ENCODE results near the gene ACTL10.

ACTL10 gene

GRCh38 chr20:33663161-33664084 is 3.3 kb upstream of the ACTL10 start:
- DNase-seq (ENCODE audit: low read depth): no peak
- H3K4me3 ChIP-seq (ENCODE audit: control insufficient read depth, low read depth, low read length): peak overlapping the region; percentile 96
- TF ChIP-seq CTCF (IDR thresholded peaks at IDR 0.05; ENCODE audit: control insufficient read depth, insufficient read depth, low read depth, low read length, missing control alignments): no peak

- DNase-seq (ENCODE audit: low read depth): no peak
- peak overlapping the region; percentile 96 for H3K4me3 ChIP-seq (ENCODE audit: control insufficient read depth, low read depth, low read length)
- TF ChIP-seq CTCF (IDR thresholded peaks at IDR 0.05; ENCODE audit: control insufficient read depth, insufficient read depth, low read depth, low read length, missing control alignments): no peak
Measured at GRCh38 chr20:33664085-33664761, 2.5 kb upstream of the ACTL10 start.

- DNase-seq (ENCODE audit: low read depth): no peak
- H3K4me3 ChIP-seq (ENCODE audit: control insufficient read depth, low read depth, low read length): no peak overlapping the region
- TF ChIP-seq CTCF (IDR thresholded peaks at IDR 0.05; ENCODE audit: control insufficient read depth, insufficient read depth, low read depth, low read length, missing control alignments): no peak
Measured at GRCh38 chr20:33664762-33665144, 2.0 kb upstream of the ACTL10 start.

- no peak for DNase-seq (ENCODE audit: low read depth)
- TF ChIP-seq CTCF (IDR thresholded peaks at IDR 0.05; ENCODE audit: control insufficient read depth, insufficient read depth, low read depth, low read length, missing control alignments): no peak
- peak overlapping the region; percentile 43 for H3K4me3 ChIP-seq (ENCODE audit: control insufficient read depth, low read depth, low read length)
Measured at GRCh38 chr20:33667245-33667675, 517 bp downstream of the ACTL10 start.

GRCh38 chr20:33667676-33668465 is 1.1 kb downstream of the ACTL10 start:
- DNase-seq (ENCODE audit: low read depth): no peak
- peak overlapping the region; percentile 43 for H3K4me3 ChIP-seq (ENCODE audit: control insufficient read depth, low read depth, low read length)
- peak; percentile 87 for TF ChIP-seq CTCF (IDR thresholded peaks at IDR 0.05; ENCODE audit: control insufficient read depth, insufficient read depth, low read depth, low read length, missing control alignments)

- no peak overlapping the region for H3K4me3 ChIP-seq (ENCODE audit: control insufficient read depth, low read depth, low read length)
- no peak for DNase-seq (ENCODE audit: low read depth)
- no peak for TF ChIP-seq CTCF (IDR thresholded peaks at IDR 0.05; ENCODE audit: control insufficient read depth, insufficient read depth, low read depth, low read length, missing control alignments)
Measured at GRCh38 chr20:33668466-33669155, 1.9 kb downstream of the ACTL10 start.
